Keratinocyte (primary cell): ENCODE data around the gene CD86. TPM values are rescaled to one million over a fixed set of nuclear protein-coding genes. Genes with fewer than 3 reads are reported as not detected.

Source experiments
- DNase-seq: peaks from one replicate; pipeline ENCODE4 v3.0.0-alpha.2; 2011; ENCODE audit warnings: low read depth, missing footprints, low spot score
- FAIRE-seq: peaks from 2 replicates; lab custom pipeline; 2011; peaks lifted over from hg19 to GRCh38; lab: Jason Lieb, UNC
- H2AFZ ChIP-seq: 2 replicates; pipeline ENCODE4 v1.6.0; 2012; ENCODE audit warnings: low read length, control low read depth, inconsistent platforms; ENCODE audit not compliant: control insufficient read depth
- H3K27ac ChIP-seq: 2 replicates; pipeline ENCODE4 v1.5.1; 2011; ENCODE audit warnings: low read length; ENCODE audit not compliant: control insufficient read depth, insufficient read depth
- H3K27me3 ChIP-seq: 3 replicates; pipeline ENCODE4 v1.6.0; 2011; ENCODE audit warnings: low read length; ENCODE audit not compliant: control insufficient read depth, insufficient read depth; ENCODE audit errors: extremely low read depth
- H3K36me3 ChIP-seq, 2 experiments: 2 replicates in 1 of 2; 3 replicates in 1 of 2; pipeline ENCODE4 v1.5.1; 2011; ENCODE audit warnings: low read length in 2 of 2, mild to moderate bottlenecking in 1 of 2; ENCODE audit not compliant: control insufficient read depth in 2 of 2, insufficient read depth in 2 of 2; ENCODE audit errors: extremely low read depth in 1 of 2
- H3K4me1 ChIP-seq: 3 replicates; pipeline ENCODE4 v1.5.1; 2011; ENCODE audit warnings: low read length; ENCODE audit not compliant: control insufficient read depth, insufficient read depth; ENCODE audit errors: extremely low read depth
- H3K4me2 ChIP-seq: 3 replicates; pipeline ENCODE4 v1.6.0; 2011; ENCODE audit warnings: low read depth, low read length; ENCODE audit not compliant: control insufficient read depth, insufficient read depth; ENCODE audit errors: extremely low read depth
- H3K4me3 ChIP-seq, 3 experiments: fragments of 200-600 bp in 1 of 3; sonication (generic) in 1 of 3; 2 replicates in 2 of 3; 3 replicates in 1 of 3; pipeline ENCODE4 v1.5.1; 2011 to 2016; ENCODE audit warnings: low read length in 3 of 3, mild to moderate bottlenecking in 3 of 3, control low read depth in 2 of 3, inconsistent platforms in 1 of 3, low read depth in 1 of 3, mixed read lengths in 1 of 3, mixed run types in 1 of 3, moderate library complexity in 1 of 3; ENCODE audit not compliant: control insufficient read depth in 2 of 3, insufficient read depth in 2 of 3; ENCODE audit errors: extremely low read depth in 1 of 3
- H3K79me2 ChIP-seq: 2 replicates; pipeline ENCODE4 v1.6.0; 2012; ENCODE audit warnings: low read length; ENCODE audit not compliant: control insufficient read depth, insufficient read depth
- H3K9ac ChIP-seq: 3 replicates; pipeline ENCODE4 v1.6.0; 2011; ENCODE audit warnings: low read length; ENCODE audit not compliant: control insufficient read depth, insufficient read depth; ENCODE audit errors: extremely low read depth
- H3K9me1 ChIP-seq: 3 replicates; pipeline ENCODE4 v1.6.0; 2011; ENCODE audit warnings: low read length; ENCODE audit not compliant: control insufficient read depth, insufficient read depth; ENCODE audit errors: extremely low read depth
- H3K9me3 ChIP-seq: 2 replicates; pipeline ENCODE4 v1.5.1; 2012; ENCODE audit warnings: low read depth, low read length; ENCODE audit not compliant: control insufficient read depth
- H4K20me1 ChIP-seq: 3 replicates; pipeline ENCODE4 v1.6.0; 2011; ENCODE audit warnings: low read length; ENCODE audit not compliant: control insufficient read depth, insufficient read depth; ENCODE audit errors: extremely low read depth
- EZH2 ChIP-seq: IDR thresholded peaks from one replicate; pipeline ENCODE4 v1.6.1; 2012; ENCODE audit warnings: inconsistent platforms, mild to moderate bottlenecking, low read length, moderate library complexity
- dilution Hi-C: fragments of 300-500 bp; cut with MboI; formaldehyde crosslinking; loops from one replicate; pipeline ENCODE4 v1.7.0; 2020; ENCODE audit warnings: low sequenced_read_pairs; ENCODE audit not compliant: extremely low pct_ligation_motif_present
- polyA plus RNA-seq, 5 experiments: library from polyadenylated mRNA; depleted of rRNA in 3 of 5; stranded (reverse) in 3 of 5; stranded (forward) in 1 of 5; unstranded in 1 of 5; fragments of >200 nt; gene quantifications; 1 replicate in 1 of 5; 2 replicates in 3 of 5; 3 replicates in 1 of 5; pipeline versions ENCODE4 v1.2.1 to v1.2.3, GENCODE V29; 2011 to 2012; ENCODE audit warnings: missing spikeins in 2 of 5, low read depth in 1 of 5, low replicate concordance in 1 of 5
- TF ChIP-seq, protein P1 (sequence below), 3 experiments: IDR thresholded peaks in 1 of 3; conservative IDR thresholded peaks in 1 of 3; optimal IDR thresholded peaks in 1 of 3; 2 replicates in 2 of 3; 3 replicates in 1 of 3; pipeline versions ENCODE3 to v1.5.1; 2011; ENCODE audit warnings: low read length in 3 of 3, mild to moderate bottlenecking in 3 of 3, moderate library complexity in 2 of 3, control low read depth in 1 of 3, inconsistent platforms in 1 of 3; ENCODE audit not compliant: insufficient read depth in 2 of 3; ENCODE audit errors: extremely low read depth in 1 of 3

CD86 gene
- polyA plus RNA-seq, 1 donor (not counting 4 experiments of a cell fraction or from before 2014, with no cell fraction given), result 2.9 TPM

DNA sequence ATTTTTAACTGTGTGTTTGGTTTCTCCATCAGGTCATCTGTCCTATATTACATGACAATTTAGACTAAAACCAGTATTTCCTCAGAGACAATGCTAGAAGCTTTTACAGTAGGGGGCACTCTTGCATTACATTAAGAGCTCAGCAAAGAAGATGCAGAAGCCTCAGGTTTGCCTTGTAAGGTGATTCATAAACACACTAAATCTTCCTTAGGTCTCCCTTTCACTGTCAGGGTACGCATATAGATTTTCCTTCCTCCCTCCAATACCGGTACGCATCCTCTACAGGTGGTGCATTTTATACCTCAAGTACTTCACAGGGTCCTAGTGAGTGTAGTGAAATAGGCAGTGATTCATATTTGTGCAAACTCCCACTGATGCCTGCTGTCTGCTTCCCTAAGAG lies 46.5 kb downstream of the CD86 start:
- Histone ChIP-seq H3K4me3 (no peak overlapping the region), H4K20me1 (no peaks in the 10 kb centered on the region), H3K9me1 (no peaks in the 10 kb centered on the region), H3K27me3 (no peaks in the 10 kb centered on the region), H3K9me3 (no peaks in the 10 kb centered on the region), H3K27ac (no peak overlapping the region), H3K79me2 (no peaks in the 10 kb centered on the region), H3K4me1 (peaks cover 4% of the 10 kb centered on the region), H2AFZ (no peak overlapping the region), H3K36me3 (no peaks in the 10 kb centered on the region), H3K4me2 (no peak overlapping the region), H3K9ac (no peak overlapping the region)
- dilution Hi-C loops, result no loop called here
- TF ChIP-seq, protein P1, sequence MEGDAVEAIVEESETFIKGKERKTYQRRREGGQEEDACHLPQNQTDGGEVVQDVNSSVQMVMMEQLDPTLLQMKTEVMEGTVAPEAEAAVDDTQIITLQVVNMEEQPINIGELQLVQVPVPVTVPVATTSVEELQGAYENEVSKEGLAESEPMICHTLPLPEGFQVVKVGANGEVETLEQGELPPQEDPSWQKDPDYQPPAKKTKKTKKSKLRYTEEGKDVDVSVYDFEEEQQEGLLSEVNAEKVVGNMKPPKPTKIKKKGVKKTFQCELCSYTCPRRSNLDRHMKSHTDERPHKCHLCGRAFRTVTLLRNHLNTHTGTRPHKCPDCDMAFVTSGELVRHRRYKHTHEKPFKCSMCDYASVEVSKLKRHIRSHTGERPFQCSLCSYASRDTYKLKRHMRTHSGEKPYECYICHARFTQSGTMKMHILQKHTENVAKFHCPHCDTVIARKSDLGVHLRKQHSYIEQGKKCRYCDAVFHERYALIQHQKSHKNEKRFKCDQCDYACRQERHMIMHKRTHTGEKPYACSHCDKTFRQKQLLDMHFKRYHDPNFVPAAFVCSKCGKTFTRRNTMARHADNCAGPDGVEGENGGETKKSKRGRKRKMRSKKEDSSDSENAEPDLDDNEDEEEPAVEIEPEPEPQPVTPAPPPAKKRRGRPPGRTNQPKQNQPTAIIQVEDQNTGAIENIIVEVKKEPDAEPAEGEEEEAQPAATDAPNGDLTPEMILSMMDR (optimal IDR thresholded peaks at IDR 0.05 in 1 of 3, IDR thresholded peaks at IDR 0.05 in 1 of 3, conservative IDR thresholded peaks at IDR 0.05 in 1 of 3; ENCODE audit: extremely low read depth in 1 of 3, insufficient read depth in 2 of 3, low read length in 3 of 3), result peak in 2 of 3 experiments; percentile 54 to 67
- TF ChIP-seq EZH2, result no peak
- DNase-seq, result no peak
- FAIRE-seq, result peak; percentile 86

DNA sequence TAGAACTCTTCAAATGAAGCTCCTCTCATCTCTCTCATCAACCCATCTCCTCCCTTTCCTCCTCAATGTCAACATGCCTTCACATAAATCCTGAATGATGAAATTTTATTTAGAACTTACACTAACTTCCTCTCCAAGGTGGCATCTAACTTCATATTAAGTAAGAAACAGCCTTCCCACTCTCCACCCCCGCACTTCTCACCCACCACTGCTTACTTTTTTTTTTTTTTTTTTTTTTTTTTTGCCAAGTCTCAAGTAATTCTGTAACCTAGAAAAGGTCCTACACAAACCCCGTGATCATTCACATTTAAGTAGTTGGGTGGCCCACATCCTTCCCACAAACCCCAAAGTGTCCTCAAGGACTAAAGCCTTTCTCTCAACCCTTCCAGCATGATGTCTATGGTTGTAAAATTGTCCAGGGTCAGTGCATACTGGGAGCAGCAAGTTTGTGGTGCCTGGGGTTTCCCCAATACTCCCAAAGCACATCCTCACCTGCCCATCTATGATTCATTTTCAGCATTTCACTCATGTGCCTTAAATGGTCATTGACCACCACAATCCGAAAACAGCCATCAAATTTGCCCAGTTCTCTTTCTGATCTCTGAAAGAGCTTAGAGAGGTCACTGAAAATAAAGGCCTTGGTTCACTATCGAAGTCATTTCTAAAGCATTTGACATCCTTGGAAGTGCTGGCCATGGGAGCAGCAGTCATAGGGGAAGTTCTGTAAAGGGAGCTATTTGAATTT lies 47.2 kb downstream of the CD86 start:
- H3K27me3 ChIP-seq, result no peaks in the 10 kb centered on the region
- peaks cover 4% of the 10 kb centered on the region for H3K4me1 ChIP-seq
- TF ChIP-seq EZH2, result no peak
- TF ChIP-seq, protein P1 (optimal IDR thresholded peaks at IDR 0.05 in 1 of 3, IDR thresholded peaks at IDR 0.05 in 1 of 3, conservative IDR thresholded peaks at IDR 0.05 in 1 of 3; ENCODE audit: extremely low read depth in 1 of 3, insufficient read depth in 2 of 3, low read length in 3 of 3), result no peak
- no peak overlapping the region for H2AFZ ChIP-seq
- no peak for DNase-seq
- H3K4me2 ChIP-seq, result no peak overlapping the region
- no peak overlapping the region for H3K9ac ChIP-seq
- H3K79me2 ChIP-seq, result no peaks in the 10 kb centered on the region
- H3K36me3 ChIP-seq, result no peaks in the 10 kb centered on the region
- dilution Hi-C loops, result no loop called here
- H3K27ac ChIP-seq, result no peak overlapping the region
- no peak overlapping the region for H3K4me3 ChIP-seq
- FAIRE-seq, result no peak
- H3K9me3 ChIP-seq, result no peaks in the 10 kb centered on the region
- H3K9me1 ChIP-seq, result no peaks in the 10 kb centered on the region
- no peaks in the 10 kb centered on the region for H4K20me1 ChIP-seq
